ENCODE measurements around the gene GRAMD1A.
"Not testable (repeated sequence)": the region's sequence is repeated elsewhere in the genome, so short reads cannot be mapped to it uniquely, and the experiment has no call there.

GRAMD1A gene

DNA sequence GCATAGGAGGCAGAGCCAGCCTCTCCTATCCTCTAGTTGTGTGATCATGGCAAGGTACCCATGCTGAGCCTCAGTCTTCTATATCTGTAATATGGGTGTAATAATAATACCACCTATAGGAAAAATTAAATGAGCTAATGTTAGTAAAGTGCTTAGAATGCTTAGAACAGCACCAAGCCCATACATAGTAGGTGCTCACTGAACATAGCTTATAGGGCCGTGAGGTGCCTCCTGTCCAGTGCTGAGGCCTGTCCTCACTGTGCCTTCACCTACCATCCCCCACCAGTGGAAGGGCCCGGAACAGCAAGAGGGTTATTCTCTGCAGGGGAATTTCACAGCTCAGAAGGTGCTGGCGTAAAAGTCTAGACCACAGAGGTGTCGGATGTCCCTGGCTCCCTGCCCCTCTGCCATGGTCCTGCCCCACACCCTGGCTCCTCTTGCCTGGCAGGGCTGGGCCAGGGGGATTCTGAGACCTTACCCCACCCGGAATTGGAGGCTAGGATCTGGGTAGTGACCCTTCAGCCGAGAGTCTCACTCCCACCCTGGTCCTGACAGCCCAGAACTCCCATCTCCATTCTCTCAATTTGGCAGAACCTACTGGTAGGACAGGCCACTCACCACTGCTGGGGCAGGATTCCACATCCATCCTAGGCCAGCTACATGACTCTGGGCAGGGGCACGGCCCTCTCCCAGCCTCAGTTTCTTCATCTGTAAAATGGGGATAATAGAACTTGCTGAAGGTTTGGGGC is 27.9 kb downstream of the GRAMD1A start:
- peak overlapping the region; percentile 5 for H3K27ac ChIP-seq
- peaks cover 8 to 10% of the 10 kb centered on the region in 2 experiments for H3K4me1 ChIP-seq (ENCODE audit: control insufficient read depth in 1 of 2, insufficient read depth in 1 of 2, low read depth in 1 of 2, low read length in 1 of 2)
- peaks cover 43% of the 10 kb centered on the region for H3K27me3 ChIP-seq
- H3K4me3 ChIP-seq (ENCODE audit: low read depth in 1 of 2, low read length in 1 of 2) = no peak overlapping the region
- TF ChIP-seq, protein P1, sequence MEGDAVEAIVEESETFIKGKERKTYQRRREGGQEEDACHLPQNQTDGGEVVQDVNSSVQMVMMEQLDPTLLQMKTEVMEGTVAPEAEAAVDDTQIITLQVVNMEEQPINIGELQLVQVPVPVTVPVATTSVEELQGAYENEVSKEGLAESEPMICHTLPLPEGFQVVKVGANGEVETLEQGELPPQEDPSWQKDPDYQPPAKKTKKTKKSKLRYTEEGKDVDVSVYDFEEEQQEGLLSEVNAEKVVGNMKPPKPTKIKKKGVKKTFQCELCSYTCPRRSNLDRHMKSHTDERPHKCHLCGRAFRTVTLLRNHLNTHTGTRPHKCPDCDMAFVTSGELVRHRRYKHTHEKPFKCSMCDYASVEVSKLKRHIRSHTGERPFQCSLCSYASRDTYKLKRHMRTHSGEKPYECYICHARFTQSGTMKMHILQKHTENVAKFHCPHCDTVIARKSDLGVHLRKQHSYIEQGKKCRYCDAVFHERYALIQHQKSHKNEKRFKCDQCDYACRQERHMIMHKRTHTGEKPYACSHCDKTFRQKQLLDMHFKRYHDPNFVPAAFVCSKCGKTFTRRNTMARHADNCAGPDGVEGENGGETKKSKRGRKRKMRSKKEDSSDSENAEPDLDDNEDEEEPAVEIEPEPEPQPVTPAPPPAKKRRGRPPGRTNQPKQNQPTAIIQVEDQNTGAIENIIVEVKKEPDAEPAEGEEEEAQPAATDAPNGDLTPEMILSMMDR (IDR thresholded peaks at IDR 0.05) = no peak
- H3K9me3 ChIP-seq = no peaks in the 10 kb centered on the region
- peaks cover 60% of the 10 kb centered on the region for H3K36me3 ChIP-seq

DNA sequence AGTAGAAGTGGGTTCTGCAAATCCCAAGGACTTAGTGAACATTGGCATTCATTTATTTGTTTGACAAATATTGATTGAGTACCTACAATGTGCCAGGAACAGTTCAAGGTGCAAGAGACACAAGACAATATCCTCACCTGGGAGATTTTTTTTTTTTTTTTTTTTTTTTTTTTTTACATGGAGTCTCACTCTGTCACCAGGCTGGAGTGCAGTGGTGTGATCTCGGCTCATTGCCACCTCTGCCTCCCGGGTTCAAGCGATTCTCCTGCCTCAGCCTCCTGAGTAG is 28.4 kb downstream of the GRAMD1A start:
- H3K4me1 ChIP-seq (ENCODE audit: control insufficient read depth in 1 of 2, insufficient read depth in 1 of 2, low read depth in 1 of 2, low read length in 1 of 2); H3K27ac ChIP-seq; H3K4me3 ChIP-seq (ENCODE audit: low read depth in 1 of 2, low read length in 1 of 2); H3K9me3 ChIP-seq: not testable (repeated sequence)
- Histone ChIP-seq H3K27me3 (peaks cover 48% of the 10 kb centered on the region), H3K36me3 (peaks cover 55% of the 10 kb centered on the region)

DNA sequence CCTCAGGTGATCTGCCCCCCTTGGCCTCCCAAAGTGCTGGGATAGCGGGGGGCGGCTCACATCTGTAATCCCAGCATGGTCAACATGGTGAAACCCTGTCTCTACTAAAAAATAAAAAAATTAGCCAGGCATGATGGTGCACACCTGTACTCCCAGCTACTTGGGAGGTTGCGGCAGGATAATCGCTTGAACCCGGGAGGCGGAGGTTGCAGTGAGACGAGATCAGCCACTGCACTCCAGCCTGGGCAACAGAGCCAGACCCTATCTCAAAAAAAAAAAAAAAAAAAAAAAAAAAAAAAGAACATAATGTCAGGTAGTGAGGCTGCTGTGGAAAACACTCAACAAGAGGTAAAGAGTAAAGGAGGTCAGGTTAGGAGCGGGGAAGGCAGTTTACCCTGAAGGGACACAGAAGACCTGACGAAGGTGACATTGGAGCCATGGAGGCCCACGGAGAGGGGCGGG is 29.2 kb downstream of the GRAMD1A start:
- peaks cover 54% of the 10 kb centered on the region for H3K27me3 ChIP-seq
- H3K9me3 ChIP-seq; H3K4me3 ChIP-seq (ENCODE audit: low read depth in 1 of 2, low read length in 1 of 2); H3K27ac ChIP-seq; H3K4me1 ChIP-seq (ENCODE audit: control insufficient read depth in 1 of 2, insufficient read depth in 1 of 2, low read depth in 1 of 2, low read length in 1 of 2): not testable (repeated sequence)
- H3K36me3 ChIP-seq = peaks cover 47% of the 10 kb centered on the region

DNA sequence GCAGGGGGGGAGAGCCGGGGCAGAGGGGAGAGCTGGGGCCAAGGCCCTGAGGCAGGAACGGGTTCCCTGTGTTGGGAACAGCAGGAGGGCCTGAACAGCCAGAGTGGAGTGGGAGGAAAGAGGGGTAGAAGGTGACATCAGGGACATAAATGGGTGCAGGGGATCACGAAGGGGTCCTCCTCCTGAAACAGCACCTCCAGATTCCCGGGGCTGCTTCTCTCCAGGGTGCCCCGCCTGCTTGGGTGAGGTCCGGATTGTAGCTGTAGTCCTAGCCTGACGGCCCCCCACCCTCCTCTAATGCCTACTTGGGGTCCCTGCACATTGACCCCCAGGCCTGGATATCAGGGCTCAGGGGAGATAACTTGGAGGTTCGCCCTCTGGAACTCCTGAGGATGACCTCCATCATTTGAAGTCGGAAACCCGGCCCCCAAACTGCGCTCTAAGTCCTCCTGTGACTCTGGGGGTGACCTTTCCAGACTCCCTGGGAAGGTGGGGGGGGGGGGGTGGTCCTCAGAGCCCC is 29.7 kb downstream of the GRAMD1A start:
- Histone ChIP-seq H3K4me3 (ENCODE audit: low read depth in 1 of 2, low read length in 1 of 2) (no peak overlapping the region), H3K9me3 (no peaks in the 10 kb centered on the region)
- TF ChIP-seq, protein P1 (IDR thresholded peaks at IDR 0.05) = no peak

DNA sequence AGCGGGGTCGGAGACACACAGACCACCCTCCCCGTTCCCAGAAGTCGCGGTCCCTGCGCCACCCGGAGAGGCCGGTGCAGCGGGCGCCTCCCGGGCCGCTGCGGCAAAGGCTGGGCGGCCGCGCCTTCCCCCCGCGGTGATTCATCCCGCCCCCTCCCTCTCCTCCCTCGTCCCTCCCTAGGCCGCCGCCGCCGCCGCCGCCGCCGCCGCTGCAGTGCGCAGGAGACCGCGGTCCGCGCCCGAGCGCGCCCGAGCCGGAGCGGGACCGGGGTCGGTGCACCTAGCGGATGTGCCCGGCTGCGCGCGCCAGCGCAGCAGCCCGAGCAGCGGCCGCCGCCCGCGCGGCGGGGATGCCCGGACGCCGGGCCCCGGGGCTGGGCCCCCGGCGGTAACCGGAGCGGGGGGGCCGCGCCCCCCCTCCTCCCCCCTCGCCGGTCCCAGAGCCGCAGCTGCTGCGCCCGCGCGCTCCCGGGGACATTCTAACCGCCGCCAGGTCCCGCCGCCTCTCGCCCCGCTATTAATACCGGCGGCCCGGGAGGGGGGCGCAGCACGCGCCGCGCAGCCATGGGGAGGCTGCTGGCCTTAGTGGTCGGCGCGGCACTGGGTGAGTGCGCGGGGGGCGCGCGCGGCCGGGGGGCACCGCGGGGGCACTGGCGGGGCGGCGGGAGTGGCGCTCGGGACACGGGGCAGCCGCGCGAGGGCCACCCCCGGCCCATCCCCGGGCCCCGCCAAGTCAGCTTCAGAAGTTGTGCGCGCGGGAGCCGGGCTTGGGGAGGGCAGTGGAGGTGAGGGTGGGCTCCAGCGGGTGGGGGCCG is 30.3 kb downstream of the GRAMD1A start, which contains the start of gene SCN1B:
TSS of gene SCN1B (plus strand) at position 214 of the 815 bp plus-strand sequence. CDS start at position 565, 351 bp downstream.
- peaks cover 5 to 6% of the 10 kb centered on the region in 2 experiments for H3K4me1 ChIP-seq (ENCODE audit: control insufficient read depth in 1 of 2, insufficient read depth in 1 of 2, low read depth in 1 of 2, low read length in 1 of 2)
- H3K9me3 ChIP-seq = no peaks in the 10 kb centered on the region
- no peak within 1 kb of the TSS for H3K27ac ChIP-seq
- TF ChIP-seq, protein P1 (IDR thresholded peaks at IDR 0.05) = no peak
- H3K4me3 ChIP-seq (ENCODE audit: low read depth in 1 of 2, low read length in 1 of 2) = no peak within 1 kb of the TSS
- H3K27me3 ChIP-seq = peaks cover 54% of the 10 kb centered on the region
- H3K36me3 ChIP-seq = peaks cover 36% of the 10 kb centered on the region

More for the DNA sequence above, 29.7 kb downstream of the GRAMD1A start:
- H3K27ac ChIP-seq = no peak overlapping the region
- peaks cover 54% of the 10 kb centered on the region for H3K27me3 ChIP-seq
- H3K36me3 ChIP-seq = peaks cover 42% of the 10 kb centered on the region
- H3K4me1 ChIP-seq (ENCODE audit: control insufficient read depth in 1 of 2, insufficient read depth in 1 of 2, low read depth in 1 of 2, low read length in 1 of 2) = peaks cover 5 to 6% of the 10 kb centered on the region in 2 experiments

DNA sequence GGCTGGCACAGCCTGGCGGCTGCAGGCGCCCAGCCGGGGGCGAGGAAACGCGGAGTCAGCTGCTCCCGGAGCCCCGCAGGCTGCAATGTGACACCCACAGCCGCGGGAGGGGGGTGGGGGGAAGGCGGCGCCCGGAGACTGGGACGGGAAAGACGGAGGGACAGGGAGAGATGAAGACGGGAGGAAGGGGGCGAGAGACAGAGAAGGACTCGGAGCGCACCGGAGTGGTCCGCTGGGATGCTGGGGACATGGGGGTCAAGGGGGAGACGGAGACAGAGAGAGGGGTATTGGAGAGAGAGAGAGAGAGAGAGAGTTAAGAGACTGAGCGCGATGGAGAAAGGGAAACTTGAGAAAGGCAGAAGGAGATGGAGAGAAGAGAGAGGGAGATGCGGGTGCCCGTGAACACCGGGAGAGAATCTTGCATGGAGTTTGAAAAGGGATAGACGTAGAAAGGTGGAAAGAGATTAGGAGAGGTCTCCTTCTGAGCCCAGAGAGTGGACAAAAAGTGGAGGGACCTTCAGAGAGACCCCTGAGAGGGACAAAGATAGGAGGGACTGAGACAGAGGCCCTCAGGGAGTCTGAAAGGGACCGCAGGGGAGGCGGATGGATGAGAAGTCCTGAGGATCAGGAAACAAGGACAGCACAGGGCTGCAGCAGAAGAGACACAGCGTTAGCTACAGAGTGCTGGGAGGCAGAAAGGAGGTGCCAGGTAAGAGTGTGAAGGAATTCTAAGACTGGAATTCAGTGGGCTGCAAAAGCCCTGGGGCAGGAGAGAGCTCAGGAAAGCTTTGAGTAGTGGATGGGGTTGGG is 31.2 kb downstream of the GRAMD1A start:
- Histone ChIP-seq H3K36me3 (peaks cover 27% of the 10 kb centered on the region), H3K4me1 (ENCODE audit: control insufficient read depth in 1 of 2, insufficient read depth in 1 of 2, low read depth in 1 of 2, low read length in 1 of 2) (peaks cover 5 to 6% of the 10 kb centered on the region in 2 experiments), H3K9me3 (no peaks in the 10 kb centered on the region), H3K27me3 (peaks cover 54% of the 10 kb centered on the region), H3K4me3 (ENCODE audit: low read depth in 1 of 2, low read length in 1 of 2) (no peak overlapping the region), H3K27ac (no peak overlapping the region)
- TF ChIP-seq, protein P1 (IDR thresholded peaks at IDR 0.05) = no peak
